HG02973 (cell line): Measurements from ENCODE around the gene OIP5.
"Not testable (repeated sequence)": the region's sequence is repeated elsewhere in the genome, so short reads cannot be mapped to it uniquely, and the experiment has no call there.

Source experiments
- ATAC-seq: cut with Tn5 transposase; IDR thresholded peaks from one replicate; pipeline ENCODE4 v1.9.1; 2021; ENCODE audit warnings: moderate library complexity; ENCODE audit not compliant: unreplicated experiment

OIP5 gene

GRCh38 chr15:41260924-41261323 is 71.5 kb downstream of the OIP5 start:
- not testable (repeated sequence) for ATAC-seq

DNA sequence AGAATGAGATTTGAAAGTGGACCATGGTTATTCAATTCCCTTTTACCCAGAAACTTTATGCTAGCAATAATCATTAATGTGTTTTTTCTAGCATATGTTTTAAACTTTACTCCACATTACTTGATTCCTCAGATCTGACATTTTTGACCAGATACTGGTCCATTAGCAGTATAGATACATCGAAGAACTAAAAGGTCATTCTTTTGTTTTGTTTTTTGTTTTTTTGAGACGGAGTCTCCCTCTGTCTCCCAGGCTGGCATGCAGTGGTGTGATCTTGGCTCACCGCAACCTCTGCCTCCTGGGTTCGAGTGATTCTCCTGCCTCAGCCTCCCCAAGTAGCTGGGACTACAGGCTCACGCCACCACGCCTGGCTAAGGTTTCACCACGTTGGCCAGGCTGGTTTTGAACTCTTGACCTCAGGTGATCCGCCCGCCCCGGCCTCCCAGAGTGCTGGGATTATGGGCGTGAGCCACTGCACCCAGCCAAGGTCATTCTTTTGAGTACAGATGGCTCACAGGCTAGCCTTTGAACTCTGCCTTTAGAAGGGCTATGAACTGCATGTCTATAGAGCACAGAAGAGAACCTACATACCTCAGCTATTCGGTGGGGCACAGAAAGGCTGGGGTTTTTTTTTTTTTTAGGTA is 72.7 kb downstream of the OIP5 start:
- no peak for ATAC-seq
